Ovary (tissue), 9 donors: ENCODE measurements around the gene CD5L. TPM values are rescaled to one million over a fixed set of nuclear protein-coding genes. Genes with fewer than 3 reads are reported as not detected.

Source experiments
- DNase-seq, 5 donors: peaks; one replicate each; pipeline ENCODE4 v3.0.0-alpha.2; 2019 to 2020
- H3K27ac ChIP-seq, 2 donors: fragments of 200-600 bp; one replicate each; pipeline versions ENCODE4 v1.5.1 to v1.8.0; 2019 to 2022
- H3K27me3 ChIP-seq: fragments of 200-600 bp; one replicate; pipeline ENCODE4 v1.8.0; 2022
- H3K36me3 ChIP-seq: fragments of 200-600 bp; sonication (generic); one replicate; pipeline ENCODE4 v1.5.1; 2019
- H3K4me1 ChIP-seq: one replicate; pipeline ENCODE4 v1.8.1; 2013; ENCODE audit warnings: mild to moderate bottlenecking, moderate library complexity; ENCODE audit not compliant: insufficient read depth
- H3K4me3 ChIP-seq: fragments of 200-600 bp; sonication (generic); one replicate; pipeline ENCODE4 v1.5.1; 2017
- H3K9me3 ChIP-seq, 2 donors: fragments of 200-600 bp in 1 of 2; sonication (generic) in 1 of 2; one replicate each; pipeline versions ENCODE4 v1.5.1 to v1.8.1; 2013 to 2019; ENCODE audit warnings: mild to moderate bottlenecking in 1 of 2, moderate library complexity in 1 of 2
- EP300 ChIP-seq: sonication (generic); formaldehyde crosslinking; IDR thresholded peaks from one replicate; pipeline ENCODE4 v1.6.1; 2017; ENCODE audit warnings: antibody characterized with exemption
- POLR2A ChIP-seq: fragments of 450-650 bp; IDR thresholded peaks from one replicate; pipeline ENCODE4 v1.6.1; 2017; ENCODE audit warnings: antibody characterized with exemption, mild to moderate bottlenecking, moderate library complexity
- WGBS, 3 donors: extraction: QIAGEN DNeasy Blood & Tissue Kit in 1 of 3; methylation state at CpG; one replicate each; pipeline versions ENCODE4 v1.1.5 to v1.1.7; 2013 to 2017; 5-methylcytosine and 5-hydroxymethylcytosine counted together
- intact Hi-C, 4 donors: fragments of 100-400 bp; cut with DNase I; formaldehyde crosslinking; loops; one replicate each; pipeline versions ENCODE4 v1.11.0 to v1.15.1; 2022 to 2023
- polyA plus RNA-seq, 2 donors: library from polyadenylated mRNA; stranded (reverse); fragments of 200-250 nt in 1 of 2; fragments of 350-450 nt in 1 of 2; fragmentation: Illumina TruSeq in 1 of 2; extraction: RNeasy Lipid Tissue Mini Kit (QIAGEN cat#74804) in 1 of 2; gene quantifications; one replicate each; pipeline ENCODE4 v1.2.3, GENCODE V29; 2013 to 2014
- small RNA-seq: library from RNA; depleted of rRNA; stranded (forward); fragments of <200 nt; gene quantifications from one replicate; pipeline ENCODE3, GENCODE V24; 2016
- total RNA-seq, 7 donors: library from RNA; depleted of rRNA in 2 of 7; stranded (reverse); fragments of >200 nt in 2 of 7; fragmentation: NEBNext Ultra II Directional in 3 of 7; extraction: Animal tissue kit (Norgen Biotek cat#: 25700) in 3 of 7; gene quantifications; one replicate each; pipeline versions ENCODE4 v1.1.0 to v1.2.4, GENCODE V29; 2016 to 2023
- TF ChIP-seq, protein P1 (sequence below), 3 donors: fragments of 450-650 bp in 2 of 3; fragments of 200-600 bp in 1 of 3; IDR thresholded peaks; one replicate each; pipeline versions ENCODE4 v1.5.1 to v1.8.0; 2016 to 2022; ENCODE audit warnings: antibody characterized with exemption in 3 of 3, mild to moderate bottlenecking in 1 of 3
- donor health status: DM: no; HTN: no; CAD: no; lungs with moderate emphysema.
- donor health status: DM: no; HTN: no; CAD: no.
- donor health status: Bipolar disorder and iron deficiency.
- donor health status: DM: yes; HTN: yes; CAD: no.
- donor health status: DM: no; HTN: no; CAD: no.
- donor health status: DM: yes; HTN: yes; CAD: no.

The CD5L gene
- total and polyA plus RNA-seq, 9 donors, result 0.10 to 0.45 TPM; not detected in 7

DNA sequence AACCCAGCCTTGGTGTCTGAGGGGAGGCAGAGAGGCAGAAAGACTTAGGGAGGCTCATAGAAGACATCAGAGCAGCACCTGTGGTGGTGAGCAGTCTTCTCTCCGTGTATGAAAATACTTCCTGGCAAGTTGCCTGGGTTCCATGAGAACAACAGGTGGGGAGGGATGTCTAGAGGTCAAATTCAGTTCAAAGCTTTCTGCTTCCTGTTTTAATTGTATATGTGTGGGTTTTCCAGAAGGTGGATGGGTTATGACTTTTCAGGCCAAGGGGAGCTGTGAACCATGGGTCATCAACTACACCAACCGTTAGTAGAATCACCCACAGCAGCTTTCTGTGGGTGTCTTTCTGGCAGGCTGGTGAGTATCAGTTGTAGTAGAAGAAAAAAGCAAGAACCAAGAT is 60.6 kb downstream of the CD5L start:
- WGBS, 3 donors, result 15 to 57% (median 24%) methylated on average over 2 of the region's 2 CpGs
- no peaks in the 10 kb centered on the region for H3K9me3 ChIP-seq
- TF ChIP-seq, protein P1, sequence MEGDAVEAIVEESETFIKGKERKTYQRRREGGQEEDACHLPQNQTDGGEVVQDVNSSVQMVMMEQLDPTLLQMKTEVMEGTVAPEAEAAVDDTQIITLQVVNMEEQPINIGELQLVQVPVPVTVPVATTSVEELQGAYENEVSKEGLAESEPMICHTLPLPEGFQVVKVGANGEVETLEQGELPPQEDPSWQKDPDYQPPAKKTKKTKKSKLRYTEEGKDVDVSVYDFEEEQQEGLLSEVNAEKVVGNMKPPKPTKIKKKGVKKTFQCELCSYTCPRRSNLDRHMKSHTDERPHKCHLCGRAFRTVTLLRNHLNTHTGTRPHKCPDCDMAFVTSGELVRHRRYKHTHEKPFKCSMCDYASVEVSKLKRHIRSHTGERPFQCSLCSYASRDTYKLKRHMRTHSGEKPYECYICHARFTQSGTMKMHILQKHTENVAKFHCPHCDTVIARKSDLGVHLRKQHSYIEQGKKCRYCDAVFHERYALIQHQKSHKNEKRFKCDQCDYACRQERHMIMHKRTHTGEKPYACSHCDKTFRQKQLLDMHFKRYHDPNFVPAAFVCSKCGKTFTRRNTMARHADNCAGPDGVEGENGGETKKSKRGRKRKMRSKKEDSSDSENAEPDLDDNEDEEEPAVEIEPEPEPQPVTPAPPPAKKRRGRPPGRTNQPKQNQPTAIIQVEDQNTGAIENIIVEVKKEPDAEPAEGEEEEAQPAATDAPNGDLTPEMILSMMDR (IDR thresholded peaks at IDR 0.05), result no peak
- no peak for TF ChIP-seq EP300
- TF ChIP-seq POLR2A, result no peak
- H3K27ac ChIP-seq, result no peak overlapping the region
- no peak overlapping the region for H3K4me3 ChIP-seq
- H3K4me1 ChIP-seq, result no peaks in the 10 kb centered on the region
- intact Hi-C loops, result no loop called here
- no peaks in the 10 kb centered on the region for H3K27me3 ChIP-seq
- DNase-seq, result no peak
- no peaks in the 10 kb centered on the region for H3K36me3 ChIP-seq

Small RNA genes within 50 kb of the gene (small RNA-seq; reads per million reads assigned to genes)
- gene MRPS21P2, result not detected

Other genes starting within 250 kb of the CD5L start
- gene FCRL4, start 243.7 kb downstream of the CD5L start, total RNA-seq, result not detected
- not detected for gene FCRL4, start 243.7 kb downstream of the CD5L start, polyA plus RNA-seq
- under 1 TPM in 3 of 7 donors, not detected in 4; 0.08 to 0.36 (median 0.11) TPM for gene FCRL3, start 141.0 kb downstream of the CD5L start, total RNA-seq
- under 1 TPM; 0.06 to 0.32 TPM for gene FCRL3, start 141.0 kb downstream of the CD5L start, polyA plus RNA-seq
- gene FCRL2, start 64.7 kb downstream of the CD5L start, total RNA-seq, result under 1 TPM in 1 of 7 donors, not detected in 6; 0.11 TPM
- under 1 TPM in 1 of 2 donors, not detected in 1; 0.12 TPM for gene FCRL2, start 64.7 kb downstream of the CD5L start, polyA plus RNA-seq
- under 1 TPM in 1 of 7 donors, not detected in 6; 0.65 TPM for gene FCRL1, start 21.7 kb downstream of the CD5L start, total RNA-seq
- gene FCRL1, start 21.7 kb downstream of the CD5L start, polyA plus RNA-seq, result under 1 TPM in 1 of 2 donors, not detected in 1; 0.08 TPM
- gene KIRREL1, start 151.8 kb upstream of the CD5L start, total RNA-seq, result 10 to 100 TPM; 29.9 to 90.0 (median 71.2) TPM
- gene KIRREL1, start 151.8 kb upstream of the CD5L start, polyA plus RNA-seq, result 10 to 100 TPM; 36.1 to 45.5 TPM